Esophagus muscularis mucosa (tissue), 4 donors: ENCODE measurements around the gene MICAL3. TPM values are rescaled to one million over a fixed set of nuclear protein-coding genes. Genes with fewer than 3 reads are reported as not detected.
"Not testable (repeated sequence)": the region's sequence is repeated elsewhere in the genome, so short reads cannot be mapped to it uniquely, and the experiment has no call there.

Experiments
- DNase-seq: peaks from one replicate; pipeline ENCODE4 v3.0.0-alpha.2; 2017; ENCODE audit errors: extremely low spot score
- H3K27ac ChIP-seq, 4 donors: fragments of 200-600 bp; sonication (generic); replicated peaks in 1 of 4; 1 replicate in 3 of 4; 2 replicates in 1 of 4; pipeline ENCODE4 v1.5.1; 2016 to 2019; ENCODE audit warnings: mild to moderate bottlenecking in 1 of 4
- H3K27me3 ChIP-seq, 4 donors: fragments of 200-600 bp; sonication (generic); one replicate each; pipeline versions ENCODE4 v1.5.1 to v1.6.0; 2016 to 2019
- H3K36me3 ChIP-seq, 4 donors: fragments of 200-600 bp; sonication (generic); one replicate each; pipeline ENCODE4 v1.5.1; 2016 to 2019
- H3K4me1 ChIP-seq, 4 donors: fragments of 200-600 bp; sonication (generic); one replicate each; pipeline ENCODE4 v1.5.1; 2016 to 2019
- H3K4me3 ChIP-seq, 4 donors: fragments of 200-600 bp; sonication (generic); 1 replicate in 2 of 4; 2 replicates in 2 of 4; pipeline ENCODE4 v1.5.1; 2016 to 2019; ENCODE audit warnings: mild to moderate bottlenecking in 4 of 4, moderate library complexity in 1 of 4
- H3K9me3 ChIP-seq, 4 donors: fragments of 200-600 bp; sonication (generic); 1 replicate in 3 of 4; 2 replicates in 1 of 4; pipeline ENCODE4 v1.5.1; 2016 to 2019
- CTCF ChIP-seq, 3 experiments: fragments of 200-600 bp in 2 of 3; fragments of 450-650 bp in 1 of 3; sonication (generic) in 2 of 3; IDR thresholded peaks; one replicate each; pipeline ENCODE4 v1.5.1; 2017 to 2019; ENCODE audit warnings: antibody characterized with exemption in 3 of 3, mild to moderate bottlenecking in 2 of 3, moderate library complexity in 1 of 3
- EP300 ChIP-seq: sonication (generic); formaldehyde crosslinking; IDR thresholded peaks from one replicate; pipeline ENCODE4 v1.6.1; 2017; ENCODE audit warnings: antibody characterized with exemption
- POLR2A ChIP-seq: fragments of 450-650 bp; IDR thresholded peaks from one replicate; pipeline ENCODE4 v1.6.1; 2017; ENCODE audit warnings: antibody characterized with exemption, moderate library complexity, mild to moderate bottlenecking, low read depth
- POLR2AphosphoS5 ChIP-seq, 2 donors: sonication (generic); formaldehyde crosslinking; IDR thresholded peaks; one replicate each; pipeline ENCODE4 v1.6.1; 2017; ENCODE audit warnings: antibody characterized with exemption in 2 of 2
- WGBS: methylation state at CpG from one replicate; pipeline ENCODE4 v1.1.5; 2018; 5-methylcytosine and 5-hydroxymethylcytosine counted together
- intact Hi-C: fragments of 100-400 bp; cut with DNase I; formaldehyde crosslinking; loops from one replicate; pipeline ENCODE4 v1.15.1; 2023
- total RNA-seq, 4 donors: library from RNA; depleted of rRNA; stranded (reverse); fragments of >200 nt; gene quantifications; one replicate each; pipeline versions ENCODE4 v1.1.0 to v1.2.1, GENCODE V29; 2016

Gene MICAL3
- total RNA-seq, 4 donors from 2014 or later = 35.1 to 91.8 (median 67.8) TPM

- no peaks in the 10 kb centered on the region for H3K27me3 ChIP-seq
- 93% methylated on average over 3 of the region's 3 CpGs for WGBS
- intact Hi-C loops = no loop called here
- H3K4me1 ChIP-seq = peaks cover 53 to 64% (median 57%) of the 10 kb centered on the region in 4 donors
- H3K9me3 ChIP-seq = no peaks in the 10 kb centered on the region
- peak overlapping the region; percentile 50 to 65 (median 59) for H3K27ac ChIP-seq
- H3K4me3 ChIP-seq = no peak overlapping the region
- no peak for DNase-seq
- TF ChIP-seq POLR2AphosphoS5 (IDR thresholded peaks at IDR 0.05) = no peak
- TF ChIP-seq EP300 = no peak
- TF ChIP-seq CTCF (IDR thresholded peaks at IDR 0.05) = no peak
- no peak for TF ChIP-seq POLR2A
- peaks cover 0 to 5% (median 0%) of the 10 kb centered on the region in 4 donors for H3K36me3 ChIP-seq
Observed at GRCh38 chr22:17939011-17939410, 85.3 kb downstream of the MICAL3 start.

DNA sequence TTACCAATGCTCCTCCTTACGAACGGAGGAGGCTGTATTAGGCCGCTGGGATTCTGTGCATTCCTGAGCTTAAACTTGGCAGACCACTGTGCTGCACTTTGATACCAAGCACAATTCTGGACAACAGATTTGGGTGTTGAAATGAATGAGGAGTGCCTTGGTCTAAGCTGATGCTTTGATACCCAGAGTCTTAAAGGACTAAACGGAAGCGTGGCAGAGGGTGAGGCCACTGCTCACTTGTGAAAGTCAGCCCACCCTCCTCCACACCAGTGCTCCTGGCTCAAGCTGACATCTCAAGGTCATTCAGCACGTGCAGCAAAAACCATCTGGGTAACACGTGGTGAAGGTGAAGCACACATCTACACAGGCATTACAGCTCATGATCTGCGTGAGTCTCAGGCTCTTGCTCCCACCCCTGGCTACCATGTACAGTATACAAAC, 85.9 kb downstream of the MICAL3 start:
- DNase-seq = no peak
- Histone ChIP-seq H3K4me3 (no peak overlapping the region), H3K27me3 (no peaks in the 10 kb centered on the region), H3K9me3 (no peaks in the 10 kb centered on the region), H3K36me3 (peaks cover 0 to 5% (median 0%) of the 10 kb centered on the region in 4 donors), H3K4me1 (peaks cover 48 to 59% (median 52%) of the 10 kb centered on the region in 4 donors), H3K27ac (peak overlapping the region; percentile 50 to 65 (median 59))
- 49% methylated on average over 8 of the region's 8 CpGs for WGBS
- TF ChIP-seq POLR2A (no peak), POLR2AphosphoS5 (IDR thresholded peaks at IDR 0.05) (peak in 1 of 2 donors; percentile 56), CTCF (IDR thresholded peaks at IDR 0.05) (no peak), EP300 (no peak)
- intact Hi-C loops = no loop called here

- not testable (repeated sequence) for H3K27me3 ChIP-seq
Observed at GRCh38 chr22:17932457-17932856, 91.9 kb downstream of the MICAL3 start.

DNA sequence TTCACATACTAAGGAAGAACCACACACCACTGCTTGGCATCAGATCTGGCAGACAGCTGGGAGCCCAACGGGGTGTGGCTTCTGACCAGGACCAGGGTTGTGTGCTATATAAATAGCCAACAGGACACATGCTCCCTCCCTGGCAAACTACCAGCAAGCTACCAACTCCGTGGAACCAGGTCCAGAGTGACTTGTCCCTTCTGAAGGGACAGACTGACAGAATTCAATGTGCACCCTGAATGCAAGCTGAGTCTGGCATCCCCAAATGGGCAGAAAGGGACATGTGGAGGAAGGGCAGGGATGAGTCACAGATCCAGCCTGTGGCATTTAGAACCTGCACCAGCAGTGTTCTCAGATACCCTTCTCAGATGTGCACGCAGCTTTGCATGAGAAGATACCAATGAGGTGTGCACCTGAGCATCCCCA, 92.9 kb downstream of the MICAL3 start:
- H3K9me3 ChIP-seq = no peaks in the 10 kb centered on the region

More at GRCh38 chr22:17932457-17932856, 91.9 kb downstream of the MICAL3 start:
- H3K4me3 ChIP-seq, H3K27ac ChIP-seq, H3K36me3 ChIP-seq, DNase-seq, intact Hi-C loops, H3K9me3 ChIP-seq: not testable (repeated sequence)
- H3K4me1 ChIP-seq = peaks cover 15 to 29% (median 23%) of the 10 kb centered on the region in 4 donors
- 91% methylated on average over 2 of the region's 2 CpGs for WGBS

More for the DNA sequence above, 92.9 kb downstream of the MICAL3 start:
- WGBS = 54% methylated on average over 3 of the region's 3 CpGs
- H3K27ac ChIP-seq = no peak overlapping the region
- no peaks in the 10 kb centered on the region for H3K36me3 ChIP-seq
- no peak for DNase-seq
- intact Hi-C loops = no loop called here
- no peak for TF ChIP-seq CTCF (IDR thresholded peaks at IDR 0.05)
- no peak for TF ChIP-seq POLR2A
- TF ChIP-seq EP300 = no peak
- no peak for TF ChIP-seq POLR2AphosphoS5 (IDR thresholded peaks at IDR 0.05)
- no peak overlapping the region for H3K4me3 ChIP-seq
- H3K4me1 ChIP-seq = peaks cover 16 to 28% (median 21%) of the 10 kb centered on the region in 4 donors
- no peaks in the 10 kb centered on the region for H3K27me3 ChIP-seq
